Measurements from ENCODE around the gene SRRD.

SRRD gene

GRCh38 chr22:26513838-26514237, 30.2 kb downstream of the SRRD start:
- H3K9me3 Mint-ChIP-seq, result no peaks in the 10 kb centered on the region
- no peak for TF ChIP-seq CTCF (IDR thresholded peaks at IDR 0.05; ENCODE audit: unreplicated experiment in 3 of 3)
- peaks cover 11% of the 10 kb centered on the region for H3K36me3 Mint-ChIP-seq (ENCODE audit: low read depth)
- no peaks in the 10 kb centered on the region for H3K27me3 Mint-ChIP-seq (ENCODE audit: low read depth)
- peaks cover 33% of the 10 kb centered on the region for H3K4me1 Mint-ChIP-seq
- H3K4me3 Mint-ChIP-seq, result peak overlapping the region; percentile 99 to 100 (median 100)
- peak overlapping the region; percentile 92 to 99 (median 94) for H3K27ac Mint-ChIP-seq

- no peak overlapping the region for H3K27ac Mint-ChIP-seq
- H3K27me3 Mint-ChIP-seq (ENCODE audit: low read depth), result no peaks in the 10 kb centered on the region
- H3K9me3 Mint-ChIP-seq, result no peaks in the 10 kb centered on the region
- H3K4me3 Mint-ChIP-seq, result peak overlapping the region; percentile 52 to 100 (median 82)
- H3K36me3 Mint-ChIP-seq (ENCODE audit: low read depth), result peaks cover 5% of the 10 kb centered on the region
- H3K4me1 Mint-ChIP-seq, result peaks cover 33% of the 10 kb centered on the region
- TF ChIP-seq CTCF (IDR thresholded peaks at IDR 0.05; ENCODE audit: unreplicated experiment in 3 of 3), result no peak
Measured at GRCh38 chr22:26514419-26515161, 30.9 kb downstream of the SRRD start.

GRCh38 chr22:26515931-26516330, 32.3 kb downstream of the SRRD start:
- Mint-ChIP-seq H3K27me3 (ENCODE audit: low read depth) (no peaks in the 10 kb centered on the region), H3K9me3 (no peaks in the 10 kb centered on the region), H3K4me3 (peak overlapping the region in 2 of 3 experiments; percentile 8 to 55), H3K4me1 (peaks cover 30% of the 10 kb centered on the region), H3K27ac (no peak overlapping the region), H3K36me3 (ENCODE audit: low read depth) (no peaks in the 10 kb centered on the region)
- no peak for TF ChIP-seq CTCF (IDR thresholded peaks at IDR 0.05; ENCODE audit: unreplicated experiment in 3 of 3)

- TF ChIP-seq CTCF (IDR thresholded peaks at IDR 0.05; ENCODE audit: unreplicated experiment in 3 of 3), result no peak
- Mint-ChIP-seq H3K9me3 (no peaks in the 10 kb centered on the region), H3K4me1 (peaks cover 24% of the 10 kb centered on the region), H3K4me3 (peak overlapping the region in 1 of 3 experiments; percentile 26), H3K27me3 (ENCODE audit: low read depth) (no peaks in the 10 kb centered on the region), H3K27ac (no peak overlapping the region), H3K36me3 (ENCODE audit: low read depth) (no peaks in the 10 kb centered on the region)
Measured at GRCh38 chr22:26516503-26516902, 32.8 kb downstream of the SRRD start.

GRCh38 chr22:26517429-26517828, 33.8 kb downstream of the SRRD start:
- Mint-ChIP-seq H3K27me3 (ENCODE audit: low read depth) (no peaks in the 10 kb centered on the region), H3K27ac (no peak overlapping the region), H3K36me3 (ENCODE audit: low read depth) (no peaks in the 10 kb centered on the region), H3K4me3 (no peak overlapping the region), H3K9me3 (no peaks in the 10 kb centered on the region), H3K4me1 (peaks cover 19% of the 10 kb centered on the region)
- no peak for TF ChIP-seq CTCF (IDR thresholded peaks at IDR 0.05; ENCODE audit: unreplicated experiment in 3 of 3)

GRCh38 chr22:26522012-26522411, 38.3 kb downstream of the SRRD start:
- TF ChIP-seq CTCF (IDR thresholded peaks at IDR 0.05; ENCODE audit: unreplicated experiment in 3 of 3), result no peak
- Mint-ChIP-seq H3K36me3 (ENCODE audit: low read depth) (peaks cover 11% of the 10 kb centered on the region), H3K27me3 (ENCODE audit: low read depth) (no peaks in the 10 kb centered on the region), H3K4me3 (no peak overlapping the region), H3K9me3 (no peaks in the 10 kb centered on the region), H3K4me1 (no peaks in the 10 kb centered on the region), H3K27ac (no peak overlapping the region)
